ENCODE results near the gene FNTB. TPM values are rescaled to one million over a fixed set of nuclear protein-coding genes. Genes with fewer than 3 reads are reported as not detected.

FNTB gene
- total RNA-seq, 1 experiment from 2014 or later = 28.1 TPM

- intact Hi-C loops (cut with micrococcal nuclease) = loop anchor here (1.0 to 10.0 kb wide), 3 partner anchors 46 to 179 kb away; no protein-coding TSS in a partner anchor
- H3K27me3 ChIP-seq (ENCODE audit: low read length) = no peaks in the 10 kb centered on the region
- peak overlapping the region; percentile 86 for H2AFZ ChIP-seq (ENCODE audit: low read length)
- ChIA-PET CTCF (no interaction called here), POLR2A (ENCODE audit: unreplicated experiment) (no interaction called here)
- DNase-seq = peak; percentile 73
- H4K20me1 ChIP-seq (ENCODE audit: low read length) = no peaks in the 10 kb centered on the region
- H3K36me3 ChIP-seq (ENCODE audit: low read depth, low read length) = no peaks in the 10 kb centered on the region
- H3K4me3 ChIP-seq (ENCODE audit: low read length) = peak overlapping the region; percentile 62
- H3K9ac ChIP-seq (ENCODE audit: low read length) = no peak overlapping the region
- H3K79me2 ChIP-seq (ENCODE audit: low read length) = peaks cover 16% of the 10 kb centered on the region
- H3F3A ChIP-seq (ENCODE audit: low read length, unreplicated experiment) = no peaks in the 10 kb centered on the region
- H3K4me1 ChIP-seq (ENCODE audit: insufficient read depth, low read length) = peaks cover 16% of the 10 kb centered on the region
- no peaks in the 10 kb centered on the region for H3K9me2 ChIP-seq (replicated peaks; ENCODE audit: low read length)
- H3K27ac ChIP-seq (ENCODE audit: low read length) = no peak overlapping the region
- 0 out of 2 replicates have a peak, but pooled peaks have one; percentile 2 for ATAC-seq
- no peaks in the 10 kb centered on the region for H3K9me3 ChIP-seq (ENCODE audit: low read length)
- TF ChIP-seq EZH2 (IDR thresholded peaks at IDR 0.05; ENCODE audit: low read length, unreplicated experiment) = no peak
- TF ChIP-seq CTCF (conservative IDR thresholded peaks at IDR 0.05; ENCODE audit: low read depth, low read length) = peak; percentile 90
- TF ChIP-seq EZH2phosphoT487 (IDR thresholded peaks at IDR 0.05; ENCODE audit: borderline replicate concordance, low read length) = no peak
- BruUV-seq (replicated peaks) = no TSS peak
- H3K4me2 ChIP-seq (ENCODE audit: low read length) = peak overlapping the region; percentile 83
Measured at GRCh38 chr14:64983439-64984310, 3.0 kb upstream of the FNTB start.

GRCh38 chr14:64987438-64987767 lies 708 bp downstream of the FNTB start:
- TSS peak; percentile 57 for BruUV-seq (replicated peaks)

More at GRCh38 chr14:64987438-64987767, 708 bp downstream of the FNTB start:
- ChIA-PET POLR2A (ENCODE audit: unreplicated experiment) (interaction anchor here (0.5 to 0.6 kb wide), 3 partner anchors 27 to 212 kb away, joined by 4 to 9 read pairs (median 4); no protein-coding TSS in a partner anchor), CTCF (interaction anchor here (0.6 to 3.7 kb wide), 4 partner anchors 11 to 34 kb away, joined by 3 to 98 read pairs (median 7); no protein-coding TSS in a partner anchor)
- Histone ChIP-seq H3K9ac (ENCODE audit: low read length) (peak overlapping the region; percentile 85), H3K9me3 (ENCODE audit: low read length) (no peaks in the 10 kb centered on the region), H3F3A (ENCODE audit: low read length, unreplicated experiment) (no peaks in the 10 kb centered on the region), H3K36me3 (ENCODE audit: low read depth, low read length) (no peaks in the 10 kb centered on the region; the same call in 1 of the 2 replicates), H4K20me1 (ENCODE audit: low read length) (no peaks in the 10 kb centered on the region), H3K9me2 (replicated peaks; ENCODE audit: low read length) (no peaks in the 10 kb centered on the region), H2AFZ (ENCODE audit: low read length) (peak overlapping the region; percentile 77), H3K4me2 (ENCODE audit: low read length) (peak overlapping the region; percentile 90), H3K27ac (ENCODE audit: low read length) (peak overlapping the region; percentile 70), H3K79me2 (ENCODE audit: low read length) (peaks cover 53% of the 10 kb centered on the region), H3K4me3 (ENCODE audit: low read length) (peak overlapping the region; percentile 78), H3K27me3 (ENCODE audit: low read length) (no peaks in the 10 kb centered on the region), H3K4me1 (ENCODE audit: insufficient read depth, low read length) (peaks cover 18% of the 10 kb centered on the region)
- intact Hi-C loops (cut with micrococcal nuclease) = loop anchor here (5.0 to 10.0 kb wide), 2 partner anchors 115 to 183 kb away; partner anchors contain the start of gene MAX
- DNase-seq (peak; percentile 10), ATAC-seq (no peak)
- TF ChIP-seq EZH2 (IDR thresholded peaks at IDR 0.05; ENCODE audit: low read length, unreplicated experiment) = no peak
- TF ChIP-seq EZH2phosphoT487 (IDR thresholded peaks at IDR 0.05; ENCODE audit: borderline replicate concordance, low read length) = no peak
- TF ChIP-seq CTCF (conservative IDR thresholded peaks at IDR 0.05; ENCODE audit: low read depth, low read length) = no peak

Measured in PC-3 (cell line).